ENCODE measurements around the gene ZFY. TPM values are rescaled to one million over a fixed set of nuclear protein-coding genes. Genes with fewer than 3 reads are reported as not detected.
A peak's percentile ranks its signal among the peaks of the same experiment; 100 is the strongest.

Gene ZFY
- total and polyA plus RNA-seq, 2 of the 13 experiments (the other 11 are each of a cell fraction or from before 2014, with no cell fraction given), result 3.3 to 17.1 TPM

DNA sequence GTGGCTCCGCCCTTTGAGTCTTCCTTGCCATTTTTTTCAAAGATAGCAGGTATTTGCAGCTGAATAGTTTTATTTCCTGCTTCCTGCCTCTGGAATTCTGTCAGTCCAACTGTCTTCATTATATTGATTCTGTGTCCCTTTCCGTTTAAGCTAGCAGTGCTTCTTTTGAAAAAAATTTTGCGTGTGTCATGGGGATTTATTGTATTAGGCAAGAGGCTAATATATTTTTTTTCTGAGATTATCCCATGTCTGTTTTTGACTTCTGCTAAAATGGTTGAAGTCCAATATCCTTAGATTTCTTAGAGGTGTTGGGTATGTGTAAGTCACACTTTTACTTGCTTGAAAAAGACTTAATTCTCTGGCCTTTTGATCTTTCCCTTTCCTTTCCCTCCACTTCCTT lies 20.4 kb downstream of the ZFY start:
- H3K27me3 ChIP-seq (ENCODE audit: control insufficient read depth in 1 of 2, insufficient read depth in 2 of 2, low read length in 2 of 2), result no peaks in the 10 kb centered on the region

More for the DNA sequence above, 20.4 kb downstream of the ZFY start:
- POLR2A ChIA-PET, result no interaction called here
- CTCF ChIA-PET (ENCODE audit: low intra/inter-chr PET ratio, low total read pairs), result no interaction called here
- no peak overlapping the region for H3K27ac ChIP-seq (ENCODE audit: extremely low read length, insufficient read depth, low read length)
- H3K4me3 ChIP-seq (replicated peaks in 1 of 3; ENCODE audit: insufficient read depth in 1 of 3, low read depth in 2 of 3, low read length in 3 of 3), result no peak overlapping the region
- H3K9me3 ChIP-seq (ENCODE audit: low read length), result no peaks in the 10 kb centered on the region
- WGBS (ENCODE audit: low lambda C conversion rate), result 62% methylated on average over 3 of the region's 3 CpGs
- in situ Hi-C loops (cut with HindIII; ENCODE audit: extremely low pct_ligation_motif_present, low pct_unique_long_range_greater_than_20kb) (no loop called here), intact Hi-C loops (cut with micrococcal nuclease; ENCODE audit: unreplicated experiment) (no loop called here)
- peaks cover 0 to 2% of the 10 kb centered on the region in 2 experiments; a peak in 2 of 5 replicates for H3K36me3 ChIP-seq (replicated peaks in 1 of 2; ENCODE audit: control insufficient read depth in 1 of 2, insufficient read depth in 2 of 2, low read length in 2 of 2)
- H4K20me1 ChIP-seq (ENCODE audit: insufficient read depth, low read length), result 0 out of 2 replicates have a peak, but pooled peaks cover 4% of the 10 kb centered on the region
- no peak overlapping the region for H3K9ac ChIP-seq (ENCODE audit: insufficient read depth, low read depth, low read length)
- BruUV-seq (replicated peaks), result TSS peak; percentile 5
- TF ChIP-seq KAT8 (CRISPR knock-in tag; IDR thresholded peaks at IDR 0.05) (no peak), SIN3B (IDR thresholded peaks at IDR 0.05; ENCODE audit: low read length) (no peak), MBD4 (IDR thresholded peaks at IDR 0.05; ENCODE audit: borderline replicate concordance, low read length) (no peak), ZNF510 (CRISPR knock-in tag; IDR thresholded peaks at IDR 0.05; ENCODE audit: low read depth) (no peak), SOX13 (IDR thresholded peaks at IDR 0.05) (no peak), SOX13 (CRISPR knock-in tag; conservative IDR thresholded peaks at IDR 0.05 in 1 of 2, IDR thresholded peaks at IDR 0.05 in 1 of 2) (no peak), ZNF543 (CRISPR knock-in tag; IDR thresholded peaks at IDR 0.05) (no peak), JARID2 (CRISPR knock-in tag; IDR thresholded peaks at IDR 0.05; ENCODE audit: insufficient replicate concordance) (no peak), NFYC (CRISPR knock-in tag; IDR thresholded peaks at IDR 0.05) (no peak), GLMP (CRISPR knock-in tag; IDR thresholded peaks at IDR 0.05; ENCODE audit: borderline replicate concordance) (no peak)
- TF ChIP-seq, protein P1, sequence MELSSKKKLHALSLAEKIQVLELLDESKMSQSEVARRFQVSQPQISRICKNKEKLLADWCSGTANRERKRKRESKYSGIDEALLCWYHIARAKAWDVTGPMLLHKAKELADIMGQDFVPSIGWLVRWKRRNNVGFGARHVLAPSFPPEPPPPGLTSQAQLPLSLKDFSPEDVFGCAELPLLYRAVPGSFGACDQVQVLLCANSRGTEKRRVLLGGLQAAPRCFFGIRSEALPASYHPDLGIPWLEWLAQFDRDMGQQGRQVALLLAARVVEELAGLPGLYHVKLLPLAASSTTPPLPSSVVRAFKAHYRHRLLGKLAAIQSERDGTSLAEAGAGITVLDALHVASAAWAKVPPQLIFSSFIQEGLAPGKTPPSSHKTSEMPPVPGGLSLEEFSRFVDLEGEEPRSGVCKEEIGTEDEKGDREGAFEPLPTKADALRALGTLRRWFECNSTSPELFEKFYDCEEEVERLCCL (CRISPR knock-in tag; IDR thresholded peaks at IDR 0.05; ENCODE audit: borderline replicate concordance), result no peak
- peaks cover 43% of the 10 kb centered on the region for H3K79me2 ChIP-seq (ENCODE audit: insufficient read depth, low read length)
- H3K4me2 ChIP-seq (ENCODE audit: low read depth, low read length), result no peak overlapping the region
- ATAC-seq (no peak), DNase-seq (ENCODE audit: low spot score) (no peak), FAIRE-seq (no peak)
- H2AFZ ChIP-seq (ENCODE audit: low read length), result no peak overlapping the region
- H3K4me1 ChIP-seq (ENCODE audit: insufficient read depth, low read length), result peaks cover 30% of the 10 kb centered on the region

Data from HepG2 (cell line).